Stimulated activated CD8-positive, alpha-beta memory T cell treated with anti-CD3 and anti-CD28 coated beads, Interleukin-15, amount 100 ng/mL, for 4 hours (primary cell): ENCODE results near the gene SLC12A7.

Experiments
- DNase-seq, 2 donors: peaks; one replicate each; pipeline ENCODE4 v3.0.0-alpha.2; 2020; ENCODE audit warnings: low read depth in 2 of 2

The SLC12A7 gene

GRCh38 chr5:1077491-1078020 lies 34.3 kb downstream of the SLC12A7 start:
- DNase-seq: no peak

GRCh38 chr5:1077026-1077425 lies 34.8 kb downstream of the SLC12A7 start:
- DNase-seq: no peak

GRCh38 chr5:1076406-1076805 lies 35.5 kb downstream of the SLC12A7 start:
- no peak for DNase-seq

- no peak for DNase-seq
These were observed 35.9 kb downstream of the SLC12A7 start for GRCh38 chr5:1075931-1076330.

- DNase-seq: no peak
These were observed 36.3 kb downstream of the SLC12A7 start for GRCh38 chr5:1075555-1075881.

- DNase-seq: no peak
These were observed 36.9 kb downstream of the SLC12A7 start for GRCh38 chr5:1074816-1075554.

- DNase-seq: no peak
These were observed 37.6 kb downstream of the SLC12A7 start for GRCh38 chr5:1074226-1074625.

- DNase-seq: no peak
These were observed 38.4 kb downstream of the SLC12A7 start for GRCh38 chr5:1073239-1074102.

- no peak for DNase-seq
These were observed 42.2 kb downstream of the SLC12A7 start for GRCh38 chr5:1069720-1070088.

- DNase-seq: no peak
These were observed 42.8 kb downstream of the SLC12A7 start for GRCh38 chr5:1068895-1069719.

GRCh38 chr5:1068204-1068894 lies 43.5 kb downstream of the SLC12A7 start:
- DNase-seq: no peak

GRCh38 chr5:1067141-1068121 lies 44.4 kb downstream of the SLC12A7 start:
- no peak for DNase-seq

GRCh38 chr5:1066676-1067075 lies 45.2 kb downstream of the SLC12A7 start:
- no peak for DNase-seq

GRCh38 chr5:1065891-1066650 lies 45.8 kb downstream of the SLC12A7 start:
- DNase-seq: no peak

GRCh38 chr5:1065143-1065750 lies 46.6 kb downstream of the SLC12A7 start:
- DNase-seq: no peak

GRCh38 chr5:1064383-1065142 lies 47.3 kb downstream of the SLC12A7 start:
- DNase-seq: no peak

- no peak for DNase-seq
These were observed 48.0 kb downstream of the SLC12A7 start for GRCh38 chr5:1063661-1064382.
